Keratinocyte (primary cell): ENCODE measurements around the gene SEC14L2. TPM values are rescaled to one million over a fixed set of nuclear protein-coding genes. Genes with fewer than 3 reads are reported as not detected.
A peak's percentile ranks its signal among the peaks of the same experiment; 100 is the strongest.

Experiments used
- DNase-seq: peaks from one replicate; pipeline ENCODE4 v3.0.0-alpha.2; 2011; ENCODE audit warnings: low read depth, missing footprints, low spot score
- FAIRE-seq: peaks from 2 replicates; lab custom pipeline; 2011; peaks lifted over from hg19 to GRCh38; lab: Jason Lieb, UNC
- H2AFZ ChIP-seq: 2 replicates; pipeline ENCODE4 v1.6.0; 2012; ENCODE audit warnings: low read length, control low read depth, inconsistent platforms; ENCODE audit not compliant: control insufficient read depth
- H3K27ac ChIP-seq: 2 replicates; pipeline ENCODE4 v1.5.1; 2011; ENCODE audit warnings: low read length; ENCODE audit not compliant: control insufficient read depth, insufficient read depth
- H3K27me3 ChIP-seq: 3 replicates; pipeline ENCODE4 v1.6.0; 2011; ENCODE audit warnings: low read length; ENCODE audit not compliant: control insufficient read depth, insufficient read depth; ENCODE audit errors: extremely low read depth
- H3K36me3 ChIP-seq, 2 experiments: 2 replicates in 1 of 2; 3 replicates in 1 of 2; pipeline ENCODE4 v1.5.1; 2011; ENCODE audit warnings: low read length in 2 of 2, mild to moderate bottlenecking in 1 of 2; ENCODE audit not compliant: control insufficient read depth in 2 of 2, insufficient read depth in 2 of 2; ENCODE audit errors: extremely low read depth in 1 of 2
- H3K4me1 ChIP-seq: 3 replicates; pipeline ENCODE4 v1.5.1; 2011; ENCODE audit warnings: low read length; ENCODE audit not compliant: control insufficient read depth, insufficient read depth; ENCODE audit errors: extremely low read depth
- H3K4me2 ChIP-seq: 3 replicates; pipeline ENCODE4 v1.6.0; 2011; ENCODE audit warnings: low read depth, low read length; ENCODE audit not compliant: control insufficient read depth, insufficient read depth; ENCODE audit errors: extremely low read depth
- H3K4me3 ChIP-seq, 3 experiments: fragments of 200-600 bp in 1 of 3; sonication (generic) in 1 of 3; 2 replicates in 2 of 3; 3 replicates in 1 of 3; pipeline ENCODE4 v1.5.1; 2011 to 2016; ENCODE audit warnings: low read length in 3 of 3, mild to moderate bottlenecking in 3 of 3, control low read depth in 2 of 3, inconsistent platforms in 1 of 3, low read depth in 1 of 3, mixed read lengths in 1 of 3, mixed run types in 1 of 3, moderate library complexity in 1 of 3; ENCODE audit not compliant: control insufficient read depth in 2 of 3, insufficient read depth in 2 of 3; ENCODE audit errors: extremely low read depth in 1 of 3
- H3K79me2 ChIP-seq: 2 replicates; pipeline ENCODE4 v1.6.0; 2012; ENCODE audit warnings: low read length; ENCODE audit not compliant: control insufficient read depth, insufficient read depth
- H3K9ac ChIP-seq: 3 replicates; pipeline ENCODE4 v1.6.0; 2011; ENCODE audit warnings: low read length; ENCODE audit not compliant: control insufficient read depth, insufficient read depth; ENCODE audit errors: extremely low read depth
- H3K9me1 ChIP-seq: 3 replicates; pipeline ENCODE4 v1.6.0; 2011; ENCODE audit warnings: low read length; ENCODE audit not compliant: control insufficient read depth, insufficient read depth; ENCODE audit errors: extremely low read depth
- H3K9me3 ChIP-seq: 2 replicates; pipeline ENCODE4 v1.5.1; 2012; ENCODE audit warnings: low read depth, low read length; ENCODE audit not compliant: control insufficient read depth
- H4K20me1 ChIP-seq: 3 replicates; pipeline ENCODE4 v1.6.0; 2011; ENCODE audit warnings: low read length; ENCODE audit not compliant: control insufficient read depth, insufficient read depth; ENCODE audit errors: extremely low read depth
- CTCF ChIP-seq, 3 experiments: IDR thresholded peaks in 1 of 3; conservative IDR thresholded peaks in 1 of 3; optimal IDR thresholded peaks in 1 of 3; 2 replicates in 2 of 3; 3 replicates in 1 of 3; pipeline versions ENCODE3 to v1.5.1; 2011; ENCODE audit warnings: low read length in 3 of 3, mild to moderate bottlenecking in 3 of 3, moderate library complexity in 2 of 3, control low read depth in 1 of 3, inconsistent platforms in 1 of 3; ENCODE audit not compliant: insufficient read depth in 2 of 3; ENCODE audit errors: extremely low read depth in 1 of 3
- EZH2 ChIP-seq: IDR thresholded peaks from one replicate; pipeline ENCODE4 v1.6.1; 2012; ENCODE audit warnings: inconsistent platforms, mild to moderate bottlenecking, low read length, moderate library complexity
- dilution Hi-C: fragments of 300-500 bp; cut with MboI; formaldehyde crosslinking; loops from one replicate; pipeline ENCODE4 v1.7.0; 2020; ENCODE audit warnings: low sequenced_read_pairs; ENCODE audit not compliant: extremely low pct_ligation_motif_present
- polyA plus RNA-seq, 5 experiments: library from polyadenylated mRNA; depleted of rRNA in 3 of 5; stranded (reverse) in 3 of 5; stranded (forward) in 1 of 5; unstranded in 1 of 5; fragments of >200 nt; gene quantifications; 1 replicate in 1 of 5; 2 replicates in 3 of 5; 3 replicates in 1 of 5; pipeline versions ENCODE4 v1.2.1 to v1.2.3, GENCODE V29; 2011 to 2012; ENCODE audit warnings: missing spikeins in 2 of 5, low read depth in 1 of 5, low replicate concordance in 1 of 5

SEC14L2 gene
- polyA plus RNA-seq, 1 donor (not counting 4 experiments of a cell fraction or from before 2014, with no cell fraction given), result 103 TPM

- peaks cover 2 to 15% of the 10 kb centered on the region in 2 experiments for H3K36me3 ChIP-seq
- H3K9me1 ChIP-seq, result no peaks in the 10 kb centered on the region
- H3K4me3 ChIP-seq, result peak overlapping the region; percentile 22 to 80 (median 60)
- peak overlapping the region; percentile 11 for H2AFZ ChIP-seq
- peak; percentile 61 for FAIRE-seq
- dilution Hi-C loops, result no loop called here
- DNase-seq, result peak; percentile 94
- no peaks in the 10 kb centered on the region for H3K27me3 ChIP-seq
- H3K79me2 ChIP-seq, result no peaks in the 10 kb centered on the region
- no peaks in the 10 kb centered on the region for H4K20me1 ChIP-seq
- H3K4me1 ChIP-seq, result peaks cover 67% of the 10 kb centered on the region
- H3K27ac ChIP-seq, result peak overlapping the region; percentile 95
- no peaks in the 10 kb centered on the region for H3K9me3 ChIP-seq
- peak overlapping the region; percentile 88 for H3K4me2 ChIP-seq
- no peak for TF ChIP-seq EZH2
- TF ChIP-seq CTCF (optimal IDR thresholded peaks at IDR 0.05 in 1 of 3, IDR thresholded peaks at IDR 0.05 in 1 of 3, conservative IDR thresholded peaks at IDR 0.05 in 1 of 3; ENCODE audit: extremely low read depth in 1 of 3, insufficient read depth in 2 of 3, low read length in 3 of 3), result no peak
- peak overlapping the region; percentile 89 for H3K9ac ChIP-seq
Measured at GRCh38 chr22:30423959-30424533, 27.2 kb downstream of the SEC14L2 start.

- Histone ChIP-seq H3K9ac (peak overlapping the region; percentile 89), H3K4me1 (peaks cover 66% of the 10 kb centered on the region), H3K9me1 (no peaks in the 10 kb centered on the region), H3K27ac (peak overlapping the region; percentile 95), H2AFZ (peak overlapping the region; percentile 11), H3K27me3 (no peaks in the 10 kb centered on the region), H4K20me1 (no peaks in the 10 kb centered on the region), H3K36me3 (peaks cover 2 to 15% of the 10 kb centered on the region in 2 experiments), H3K9me3 (no peaks in the 10 kb centered on the region), H3K4me2 (peak overlapping the region; percentile 88), H3K4me3 (peak overlapping the region in 2 of 3 experiments; percentile 66 to 80), H3K79me2 (no peaks in the 10 kb centered on the region)
- FAIRE-seq (no peak), DNase-seq (no peak)
- dilution Hi-C loops, result no loop called here
- no peak for TF ChIP-seq EZH2
- peak; percentile 10 to 28 (median 16) for TF ChIP-seq CTCF (optimal IDR thresholded peaks at IDR 0.05 in 1 of 3, IDR thresholded peaks at IDR 0.05 in 1 of 3, conservative IDR thresholded peaks at IDR 0.05 in 1 of 3; ENCODE audit: extremely low read depth in 1 of 3, insufficient read depth in 2 of 3, low read length in 3 of 3)
Measured at GRCh38 chr22:30424534-30425326, 27.9 kb downstream of the SEC14L2 start.
